ENCODE results near the gene TGFB2.

The TGFB2 gene

GRCh38 chr1:218426343-218426657 is 81.2 kb downstream of the TGFB2 start:
- Mint-ChIP-seq H3K4me3 (no peak overlapping the region), H3K36me3 (no peaks in the 10 kb centered on the region), H3K4me1 (no peaks in the 10 kb centered on the region), H3K27me3 (no peaks in the 10 kb centered on the region), H3K9me3 (no peaks in the 10 kb centered on the region), H3K27ac (no peak overlapping the region)
- CTCF ChIA-PET: no interaction called here
- no peak for DNase-seq

DNA sequence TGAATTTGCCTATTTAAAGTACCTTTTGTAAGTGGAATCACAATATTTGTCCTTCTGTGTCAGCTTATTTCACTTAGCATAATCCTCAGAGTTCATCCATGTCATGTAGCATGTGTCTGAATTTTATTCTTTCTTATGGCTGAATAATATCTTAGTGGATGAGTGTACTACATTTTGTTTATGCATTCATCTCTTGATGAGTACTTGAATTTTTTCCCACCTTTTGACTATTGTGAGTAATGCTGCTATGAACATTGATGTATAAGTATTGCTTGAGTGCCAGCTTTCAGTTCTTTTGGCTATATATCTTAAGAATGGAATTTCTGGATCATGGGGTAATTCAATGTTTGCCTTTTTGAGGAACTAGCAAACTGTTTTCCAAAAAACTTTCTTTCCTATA is 84.2 kb downstream of the TGFB2 start:
- DNase-seq: no peak
- Mint-ChIP-seq H3K36me3 (no peaks in the 10 kb centered on the region), H3K27ac (no peak overlapping the region), H3K9me3 (no peaks in the 10 kb centered on the region), H3K27me3 (no peaks in the 10 kb centered on the region), H3K4me3 (no peak overlapping the region), H3K4me1 (no peaks in the 10 kb centered on the region)
- CTCF ChIA-PET: no interaction called here

GRCh38 chr1:218430346-218430745 is 85.2 kb downstream of the TGFB2 start:
- H3K4me3 Mint-ChIP-seq: no peak overlapping the region
- no peaks in the 10 kb centered on the region for H3K27me3 Mint-ChIP-seq
- CTCF ChIA-PET: no interaction called here
- H3K36me3 Mint-ChIP-seq: no peaks in the 10 kb centered on the region
- no peak for DNase-seq
- no peaks in the 10 kb centered on the region for H3K9me3 Mint-ChIP-seq
- no peak overlapping the region for H3K27ac Mint-ChIP-seq
- H3K4me1 Mint-ChIP-seq: no peaks in the 10 kb centered on the region

DNA sequence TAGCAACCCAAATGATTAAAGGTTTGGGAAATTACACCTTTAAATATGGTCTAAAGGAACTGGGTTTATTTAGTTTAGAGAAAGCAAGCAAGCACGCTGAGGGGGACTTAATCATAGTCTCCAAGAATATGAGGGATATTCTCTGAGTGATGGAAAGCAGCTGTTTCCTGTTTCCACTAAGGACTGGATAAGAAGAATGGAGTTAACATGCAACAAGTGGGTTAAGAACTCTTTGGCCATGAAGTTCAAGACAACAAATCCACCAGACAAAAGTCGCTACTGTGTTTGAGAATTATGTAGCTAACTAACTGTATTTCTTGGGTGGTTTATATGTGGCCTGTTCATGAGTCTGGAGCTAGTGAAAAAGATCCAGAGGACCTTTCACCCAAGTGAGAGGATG is 85.7 kb downstream of the TGFB2 start:
- Mint-ChIP-seq H3K27ac (no peak overlapping the region), H3K9me3 (no peaks in the 10 kb centered on the region), H3K4me3 (no peak overlapping the region), H3K36me3 (no peaks in the 10 kb centered on the region), H3K27me3 (no peaks in the 10 kb centered on the region), H3K4me1 (no peaks in the 10 kb centered on the region)
- no peak for DNase-seq
- CTCF ChIA-PET: no interaction called here

DNA sequence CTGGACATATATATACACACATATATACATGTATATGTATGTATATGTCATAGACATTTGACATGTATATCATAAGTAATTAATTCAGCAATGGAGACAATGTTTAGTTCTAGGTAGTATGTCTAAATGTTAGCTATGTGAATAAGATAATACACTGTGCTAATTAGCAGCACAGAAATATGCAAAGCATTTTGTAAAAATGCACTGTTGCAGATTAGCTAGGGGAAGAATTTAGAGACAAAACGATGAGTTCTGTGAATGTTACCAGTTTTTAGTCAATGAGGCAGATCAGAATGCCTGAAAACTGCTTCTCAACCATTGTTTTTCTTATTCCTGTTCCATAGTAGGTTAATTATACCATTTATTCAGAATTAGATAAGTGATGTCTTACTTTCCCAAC is 86.3 kb downstream of the TGFB2 start:
- H3K27me3 Mint-ChIP-seq: no peaks in the 10 kb centered on the region
- no peak overlapping the region for H3K4me3 Mint-ChIP-seq
- no peaks in the 10 kb centered on the region for H3K36me3 Mint-ChIP-seq
- no peak overlapping the region for H3K27ac Mint-ChIP-seq
- no peaks in the 10 kb centered on the region for H3K4me1 Mint-ChIP-seq
- no peak for DNase-seq
- no peaks in the 10 kb centered on the region for H3K9me3 Mint-ChIP-seq
- CTCF ChIA-PET: no interaction called here

- Mint-ChIP-seq H3K27ac (no peak overlapping the region), H3K27me3 (no peaks in the 10 kb centered on the region), H3K4me3 (no peak overlapping the region), H3K9me3 (no peaks in the 10 kb centered on the region), H3K36me3 (no peaks in the 10 kb centered on the region), H3K4me1 (no peaks in the 10 kb centered on the region)
- CTCF ChIA-PET: no interaction called here
- no peak for DNase-seq
These were observed 88.6 kb downstream of the TGFB2 start for GRCh38 chr1:218433744-218434143.

DNA sequence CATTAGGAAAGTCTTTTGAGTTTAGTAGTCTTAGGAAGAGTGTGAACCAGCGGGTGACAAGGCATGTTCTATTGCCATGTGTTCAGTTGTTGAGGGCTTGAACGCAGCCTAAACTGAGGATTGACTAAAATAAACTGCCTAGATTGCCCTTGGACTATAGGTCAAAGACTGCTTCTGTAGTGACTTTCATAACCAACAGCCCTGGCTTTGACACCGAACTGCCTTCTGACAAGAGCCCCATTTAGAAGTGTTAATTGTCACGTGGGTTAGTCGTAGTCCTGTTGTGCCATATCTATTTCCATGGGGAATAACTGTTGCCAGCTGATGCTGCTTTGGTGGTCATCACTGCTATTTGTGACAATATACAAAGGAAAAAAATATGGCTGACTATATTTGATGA is 90.4 kb downstream of the TGFB2 start:
- no peak for DNase-seq
- no peak overlapping the region for H3K4me3 Mint-ChIP-seq
- CTCF ChIA-PET: no interaction called here
- no peaks in the 10 kb centered on the region for H3K36me3 Mint-ChIP-seq
- no peaks in the 10 kb centered on the region for H3K4me1 Mint-ChIP-seq
- H3K9me3 Mint-ChIP-seq: no peaks in the 10 kb centered on the region
- no peak overlapping the region for H3K27ac Mint-ChIP-seq
- H3K27me3 Mint-ChIP-seq: no peaks in the 10 kb centered on the region

DNA sequence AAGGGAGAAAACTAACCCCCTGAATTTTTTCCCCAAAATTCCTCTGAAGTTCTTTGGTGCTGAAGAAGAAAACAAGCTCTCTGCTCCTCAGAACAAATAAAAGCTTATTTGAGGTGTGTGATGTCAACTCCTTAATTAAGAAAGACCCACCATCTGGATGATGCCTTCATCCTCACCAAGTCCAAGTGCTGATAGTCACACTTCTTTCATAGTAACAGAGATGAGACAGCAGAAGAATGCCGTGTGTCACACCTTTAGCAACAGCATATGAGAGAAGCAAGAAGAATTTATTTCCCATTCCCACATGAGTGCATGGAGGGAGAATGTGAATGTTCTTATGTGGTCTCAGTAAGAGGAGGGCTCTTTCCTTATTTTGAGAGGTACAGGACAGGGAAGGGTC is 91.2 kb downstream of the TGFB2 start:
- Mint-ChIP-seq H3K27ac (no peak overlapping the region), H3K4me3 (no peak overlapping the region), H3K9me3 (no peaks in the 10 kb centered on the region), H3K27me3 (no peaks in the 10 kb centered on the region), H3K4me1 (no peaks in the 10 kb centered on the region), H3K36me3 (no peaks in the 10 kb centered on the region)
- no peak for DNase-seq
- CTCF ChIA-PET: no interaction called here

DNA sequence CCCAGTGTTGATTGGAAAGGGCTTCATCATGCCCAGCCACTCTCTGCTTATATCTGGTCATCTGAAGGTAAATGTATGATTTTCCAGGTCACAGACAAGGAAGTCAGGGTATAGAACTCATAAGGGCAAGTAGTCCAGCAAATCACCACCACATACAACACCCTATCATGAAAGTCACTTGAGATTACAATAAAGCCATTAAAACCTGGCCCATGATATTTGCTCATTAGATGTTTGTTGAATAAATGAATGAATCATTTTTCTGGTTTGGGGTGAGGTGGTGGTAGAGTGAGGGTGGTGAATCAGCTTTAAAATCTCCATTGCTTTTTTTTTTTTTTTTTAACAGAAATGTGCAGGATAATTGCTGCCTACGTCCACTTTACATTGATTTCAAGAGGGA is 91.9 kb downstream of the TGFB2 start:
- Mint-ChIP-seq H3K27me3 (no peaks in the 10 kb centered on the region), H3K27ac (no peak overlapping the region), H3K4me1 (no peaks in the 10 kb centered on the region), H3K36me3 (no peaks in the 10 kb centered on the region), H3K4me3 (no peak overlapping the region), H3K9me3 (no peaks in the 10 kb centered on the region)
- CTCF ChIA-PET: no interaction called here
- DNase-seq: no peak

DNA sequence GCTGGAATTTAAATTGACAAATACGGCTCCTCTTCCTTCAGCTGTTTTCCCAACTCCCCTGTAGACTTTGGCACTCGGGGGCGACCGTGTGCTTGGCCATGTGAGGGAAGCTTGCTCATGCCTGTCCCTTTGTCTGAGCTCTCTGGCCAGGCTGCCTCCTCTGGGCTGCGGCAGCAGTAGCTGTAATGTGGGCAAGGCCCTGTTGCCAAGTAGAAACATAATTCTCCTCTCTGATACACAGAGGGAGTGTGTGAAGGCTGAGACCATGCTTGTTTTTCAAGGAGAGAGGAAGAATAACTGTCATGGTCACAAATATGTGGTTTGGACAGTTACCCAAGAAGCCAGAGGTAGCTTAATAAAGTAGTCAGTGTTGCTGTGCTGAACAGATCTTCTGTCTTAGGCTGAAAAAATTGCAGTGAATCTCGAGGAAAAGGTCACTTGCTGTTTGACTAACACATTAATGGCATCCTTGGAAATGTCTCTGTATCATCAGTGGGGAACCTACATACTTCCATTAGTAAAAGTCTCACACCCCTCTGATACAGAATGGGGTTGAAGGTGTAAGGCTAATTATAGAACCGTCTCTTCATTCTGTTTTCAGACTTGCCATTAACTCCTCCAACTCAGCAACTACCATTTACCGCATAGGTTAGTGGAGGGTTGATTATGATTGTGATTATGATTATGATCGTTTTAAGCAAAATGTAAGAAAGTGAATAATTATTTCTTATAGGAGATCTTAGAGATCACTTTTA is 94.6 kb downstream of the TGFB2 start:
- Mint-ChIP-seq H3K27me3 (no peaks in the 10 kb centered on the region), H3K9me3 (no peaks in the 10 kb centered on the region), H3K36me3 (no peaks in the 10 kb centered on the region), H3K4me1 (no peaks in the 10 kb centered on the region), H3K4me3 (no peak overlapping the region), H3K27ac (no peak overlapping the region)
- CTCF ChIA-PET: interaction anchor here (0.6 kb wide), 1 partner anchor 101 kb away, joined by 3 read pairs; no protein-coding TSS in a partner anchor
- DNase-seq: no peak

GRCh38 chr1:218443255-218443654 is 98.1 kb downstream of the TGFB2 start:
- CTCF ChIA-PET: no interaction called here
- H3K4me3 Mint-ChIP-seq: no peak overlapping the region
- no peak overlapping the region for H3K27ac Mint-ChIP-seq
- DNase-seq: no peak
- no peaks in the 10 kb centered on the region for H3K9me3 Mint-ChIP-seq
- H3K36me3 Mint-ChIP-seq: no peaks in the 10 kb centered on the region
- no peaks in the 10 kb centered on the region for H3K27me3 Mint-ChIP-seq
- H3K4me1 Mint-ChIP-seq: no peaks in the 10 kb centered on the region

DNA sequence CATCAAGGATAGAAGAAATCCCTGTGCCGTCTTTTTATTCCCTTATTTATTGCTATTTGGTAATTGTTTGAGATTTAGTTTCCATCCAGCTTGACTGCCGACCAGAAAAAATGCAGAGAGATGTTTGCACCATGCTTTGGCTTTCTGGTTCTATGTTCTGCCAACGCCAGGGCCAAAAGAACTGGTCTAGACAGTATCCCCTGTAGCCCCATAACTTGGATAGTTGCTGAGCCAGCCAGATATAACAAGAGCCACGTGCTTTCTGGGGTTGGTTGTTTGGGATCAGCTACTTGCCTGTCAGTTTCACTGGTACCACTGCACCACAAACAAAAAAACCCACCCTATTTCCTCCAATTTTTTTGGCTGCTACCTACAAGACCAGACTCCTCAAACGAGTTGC is 99.0 kb downstream of the TGFB2 start:
- Mint-ChIP-seq H3K36me3 (no peaks in the 10 kb centered on the region), H3K4me3 (no peak overlapping the region), H3K4me1 (no peaks in the 10 kb centered on the region), H3K27ac (no peak overlapping the region), H3K9me3 (no peaks in the 10 kb centered on the region), H3K27me3 (no peaks in the 10 kb centered on the region)
- DNase-seq: no peak
- CTCF ChIA-PET: no interaction called here

DNA sequence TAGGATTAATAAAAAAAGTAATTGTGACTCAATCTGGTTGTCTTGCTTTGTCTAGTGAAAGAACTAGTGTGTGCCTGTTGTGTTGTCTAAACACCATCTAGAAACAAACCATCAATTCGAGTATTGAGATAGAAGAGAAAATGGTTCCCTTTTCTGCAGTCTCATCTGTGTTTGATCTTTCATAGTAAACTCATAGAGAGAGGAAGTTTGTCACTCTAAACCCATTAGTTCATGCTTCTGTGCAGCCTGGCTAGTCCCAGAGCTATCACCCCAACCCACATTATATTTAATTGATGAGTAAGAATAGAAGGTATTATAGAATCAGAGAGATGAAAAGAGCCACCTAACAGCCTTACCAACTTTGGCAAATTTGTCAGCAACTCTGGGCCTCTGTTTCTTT is 99.5 kb downstream of the TGFB2 start:
- Mint-ChIP-seq H3K36me3 (no peaks in the 10 kb centered on the region), H3K27ac (no peak overlapping the region), H3K4me3 (no peak overlapping the region), H3K27me3 (no peaks in the 10 kb centered on the region), H3K9me3 (no peaks in the 10 kb centered on the region), H3K4me1 (no peaks in the 10 kb centered on the region)
- CTCF ChIA-PET: no interaction called here
- no peak for DNase-seq

DNA sequence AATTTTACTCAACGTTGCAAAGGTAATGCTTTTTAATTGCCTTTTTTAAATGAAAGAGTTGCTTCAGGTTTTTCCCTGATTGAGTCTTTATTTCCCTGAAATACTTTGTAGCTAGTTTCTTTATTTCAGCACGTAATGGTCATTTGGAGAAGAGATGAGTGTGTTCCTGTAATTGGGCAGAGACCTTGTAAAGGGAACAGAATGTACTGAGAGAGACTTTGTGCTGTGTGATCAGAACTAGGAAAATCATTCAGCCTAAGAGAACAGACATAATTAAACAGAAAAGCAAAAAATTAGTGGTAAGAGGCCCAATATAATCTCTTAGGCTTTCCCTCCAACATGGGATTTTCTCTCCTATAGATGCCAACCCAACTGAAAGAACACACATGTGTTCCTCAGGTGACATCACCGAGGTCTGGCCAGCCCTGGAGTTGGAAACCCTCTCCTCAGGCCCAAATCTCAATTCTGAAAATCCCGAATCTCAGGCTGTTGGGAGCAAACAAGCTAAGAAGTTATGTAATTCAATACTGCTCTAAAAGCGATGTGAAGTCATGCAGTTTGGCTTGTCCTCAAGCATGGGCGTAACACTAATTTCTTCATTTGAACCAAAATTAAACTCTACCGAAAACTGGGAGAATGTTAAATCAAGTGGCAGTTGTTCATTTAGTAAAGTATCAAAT is 102.0 kb downstream of the TGFB2 start:
- no peak for DNase-seq
- CTCF ChIA-PET: interaction anchor here (0.9 kb wide), 1 partner anchor 9 kb away, joined by 3 read pairs; no protein-coding TSS in a partner anchor
- H3K27me3 Mint-ChIP-seq: no peaks in the 10 kb centered on the region
- H3K4me1 Mint-ChIP-seq: no peaks in the 10 kb centered on the region
- H3K4me3 Mint-ChIP-seq: no peak overlapping the region
- H3K9me3 Mint-ChIP-seq: no peaks in the 10 kb centered on the region
- no peaks in the 10 kb centered on the region for H3K36me3 Mint-ChIP-seq
- no peak overlapping the region for H3K27ac Mint-ChIP-seq

DNA sequence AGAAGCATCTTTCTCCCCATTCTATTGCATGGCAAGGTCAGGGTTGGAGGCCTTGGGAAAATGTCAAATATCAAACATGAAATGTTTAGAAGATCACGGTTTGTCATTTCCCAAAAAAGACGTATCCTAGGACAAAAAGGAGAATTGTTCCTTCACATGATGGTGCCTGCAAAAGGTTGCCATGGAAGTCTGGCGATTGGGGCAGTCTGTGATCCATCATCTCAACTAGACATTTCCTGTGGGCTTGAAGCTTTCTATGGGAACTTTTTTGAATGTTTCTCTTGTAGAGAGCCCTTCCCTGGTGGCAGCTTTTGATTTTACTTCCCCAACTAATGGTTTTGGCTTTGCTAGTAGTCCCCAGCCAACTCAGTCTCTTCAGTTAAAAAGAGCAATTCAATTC is 106.3 kb downstream of the TGFB2 start:
- Mint-ChIP-seq H3K27me3 (no peaks in the 10 kb centered on the region), H3K36me3 (no peaks in the 10 kb centered on the region), H3K4me1 (no peaks in the 10 kb centered on the region), H3K4me3 (no peak overlapping the region), H3K9me3 (no peaks in the 10 kb centered on the region), H3K27ac (no peak overlapping the region)
- CTCF ChIA-PET: no interaction called here
- DNase-seq: no peak
